ENCODE data around the gene TAF11L11.
"Not testable (repeated sequence)": the region's sequence is repeated elsewhere in the genome, so short reads cannot be mapped to it uniquely, and the experiment has no call there.

The TAF11L11 gene

GRCh38 chr5:17603880-17604279 lies at the start of gene TAF11L11:
TAF11L11 (plus strand) TSS chr5:17604183.
- DNase-seq (ENCODE audit: low spot score); in situ Hi-C loops (cut with MboI; ENCODE audit: low pct_unique_long_range_greater_than_20kb, low sequenced_read_pairs, unreplicated experiment): not testable (repeated sequence)

- DNase-seq (ENCODE audit: low spot score); in situ Hi-C loops (cut with MboI; ENCODE audit: low pct_unique_long_range_greater_than_20kb, low sequenced_read_pairs, unreplicated experiment): not testable (repeated sequence)
Measured at GRCh38 chr5:17585658-17586057, 18.3 kb upstream of the TAF11L11 start, which contains the start of gene TAF11L7. TAF11L7 (minus strand) TSS chr5:17585758.

DNA sequence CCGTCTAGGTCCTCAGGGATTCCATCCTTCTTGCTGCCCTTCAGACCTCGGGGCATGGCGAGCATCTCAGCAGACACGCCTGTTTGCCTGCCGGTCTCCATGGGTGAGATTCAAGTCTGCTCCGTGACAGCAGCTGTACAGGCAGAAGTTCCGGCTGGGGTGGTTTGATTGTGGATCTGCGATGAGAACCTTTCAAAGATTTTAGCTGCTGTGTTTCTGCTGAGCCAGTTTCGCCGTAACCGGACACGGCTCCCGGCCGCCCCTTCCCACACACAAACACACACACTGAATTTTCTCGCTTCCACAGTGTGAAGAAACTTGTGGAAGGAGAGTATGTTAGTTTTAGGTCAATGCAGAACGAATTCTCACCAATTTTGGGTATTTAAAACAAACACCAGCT lies 13.1 kb upstream of the TAF11L11 start, which contains the start of gene TAF11L8:
TSS of gene TAF11L8 (minus strand) at position 101 of the 400 bp plus-strand sequence.
- DNase-seq (ENCODE audit: low spot score); in situ Hi-C loops (cut with MboI; ENCODE audit: low pct_unique_long_range_greater_than_20kb, low sequenced_read_pairs, unreplicated experiment): not testable (repeated sequence)

- in situ Hi-C loops (cut with MboI; ENCODE audit: low pct_unique_long_range_greater_than_20kb, low sequenced_read_pairs, unreplicated experiment); DNase-seq (ENCODE audit: low spot score): not testable (repeated sequence)
Measured at GRCh38 chr5:17594255-17594654, 9.7 kb upstream of the TAF11L11 start, which contains the start of gene TAF11L9. TAF11L9 (minus strand) TSS chr5:17594394.

DNA sequence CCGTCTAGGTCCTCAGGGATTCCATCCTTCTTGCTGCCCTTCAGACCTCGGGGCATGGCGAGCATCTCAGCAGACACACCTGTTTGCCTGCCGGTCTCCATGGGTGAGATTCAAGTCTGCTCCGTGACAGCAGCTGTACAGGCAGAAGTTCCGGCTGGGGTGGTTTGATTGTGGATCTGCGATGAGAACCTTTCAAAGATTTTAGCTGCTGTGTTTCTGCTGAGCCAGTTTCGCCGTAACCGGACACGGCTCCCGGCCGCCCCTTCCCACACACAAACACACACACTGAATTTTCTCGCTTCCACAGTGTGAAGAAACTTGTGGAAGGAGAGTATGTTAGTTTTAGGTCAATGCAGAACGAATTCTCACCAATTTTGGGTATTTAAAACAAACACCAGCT lies 6.3 kb upstream of the TAF11L11 start, which contains the start of gene TAF11L10:
TSS of gene TAF11L10 (minus strand) at position 101 of the 400 bp plus-strand sequence.
- in situ Hi-C loops (cut with MboI; ENCODE audit: low pct_unique_long_range_greater_than_20kb, low sequenced_read_pairs, unreplicated experiment); DNase-seq (ENCODE audit: low spot score): not testable (repeated sequence)

DNA sequence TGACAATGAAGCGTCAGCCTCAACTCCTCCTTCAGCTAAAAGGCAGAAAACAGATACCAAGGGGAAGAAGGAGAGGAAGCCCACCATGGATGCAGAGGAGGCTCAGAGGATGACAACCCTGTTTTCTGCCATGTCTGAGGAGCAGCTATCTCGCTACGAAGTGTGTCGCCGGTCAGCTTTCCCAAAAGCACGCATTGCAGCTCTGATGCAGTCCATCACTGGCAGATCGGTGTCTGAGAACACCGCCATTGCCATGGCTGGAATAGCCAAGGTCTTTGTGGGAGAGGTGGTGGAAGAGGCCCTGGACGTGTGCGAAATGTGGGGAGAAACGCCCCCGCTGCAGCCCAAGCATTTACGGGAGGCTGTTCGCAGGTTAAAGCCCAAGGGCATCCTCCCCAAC lies 968 bp downstream of the TAF11L11 start:
- no peak for DNase-seq (ENCODE audit: low spot score)
- TF ChIP-seq, protein P1, sequence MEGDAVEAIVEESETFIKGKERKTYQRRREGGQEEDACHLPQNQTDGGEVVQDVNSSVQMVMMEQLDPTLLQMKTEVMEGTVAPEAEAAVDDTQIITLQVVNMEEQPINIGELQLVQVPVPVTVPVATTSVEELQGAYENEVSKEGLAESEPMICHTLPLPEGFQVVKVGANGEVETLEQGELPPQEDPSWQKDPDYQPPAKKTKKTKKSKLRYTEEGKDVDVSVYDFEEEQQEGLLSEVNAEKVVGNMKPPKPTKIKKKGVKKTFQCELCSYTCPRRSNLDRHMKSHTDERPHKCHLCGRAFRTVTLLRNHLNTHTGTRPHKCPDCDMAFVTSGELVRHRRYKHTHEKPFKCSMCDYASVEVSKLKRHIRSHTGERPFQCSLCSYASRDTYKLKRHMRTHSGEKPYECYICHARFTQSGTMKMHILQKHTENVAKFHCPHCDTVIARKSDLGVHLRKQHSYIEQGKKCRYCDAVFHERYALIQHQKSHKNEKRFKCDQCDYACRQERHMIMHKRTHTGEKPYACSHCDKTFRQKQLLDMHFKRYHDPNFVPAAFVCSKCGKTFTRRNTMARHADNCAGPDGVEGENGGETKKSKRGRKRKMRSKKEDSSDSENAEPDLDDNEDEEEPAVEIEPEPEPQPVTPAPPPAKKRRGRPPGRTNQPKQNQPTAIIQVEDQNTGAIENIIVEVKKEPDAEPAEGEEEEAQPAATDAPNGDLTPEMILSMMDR (IDR thresholded peaks at IDR 0.05; ENCODE audit: extremely low read depth, insufficient read depth, missing control alignments), result no peak
- in situ Hi-C loops (cut with MboI; ENCODE audit: low pct_unique_long_range_greater_than_20kb, low sequenced_read_pairs, unreplicated experiment), result no loop called here

DNA sequence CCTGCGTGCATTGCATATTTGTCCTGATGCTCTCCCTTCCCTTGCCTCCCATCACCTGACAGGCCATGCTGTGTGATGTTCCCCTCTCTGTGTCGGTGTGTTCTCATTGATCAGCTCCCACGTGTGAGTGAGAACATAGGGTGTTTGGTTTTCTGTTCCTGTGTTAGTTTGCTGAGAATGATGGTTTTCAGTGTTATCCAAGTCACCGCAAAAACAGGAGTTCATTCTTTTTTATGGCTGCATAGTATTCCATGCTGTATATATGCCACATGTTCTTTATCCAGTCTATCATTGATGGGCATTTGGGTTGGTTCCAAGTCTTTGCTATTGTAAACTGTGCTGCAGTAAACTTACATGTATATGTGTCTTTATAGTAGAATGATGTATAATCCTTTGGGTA lies 3.5 kb downstream of the TAF11L11 start:
- DNase-seq (ENCODE audit: low spot score); in situ Hi-C loops (cut with MboI; ENCODE audit: low pct_unique_long_range_greater_than_20kb, low sequenced_read_pairs, unreplicated experiment): not testable (repeated sequence)

DNA sequence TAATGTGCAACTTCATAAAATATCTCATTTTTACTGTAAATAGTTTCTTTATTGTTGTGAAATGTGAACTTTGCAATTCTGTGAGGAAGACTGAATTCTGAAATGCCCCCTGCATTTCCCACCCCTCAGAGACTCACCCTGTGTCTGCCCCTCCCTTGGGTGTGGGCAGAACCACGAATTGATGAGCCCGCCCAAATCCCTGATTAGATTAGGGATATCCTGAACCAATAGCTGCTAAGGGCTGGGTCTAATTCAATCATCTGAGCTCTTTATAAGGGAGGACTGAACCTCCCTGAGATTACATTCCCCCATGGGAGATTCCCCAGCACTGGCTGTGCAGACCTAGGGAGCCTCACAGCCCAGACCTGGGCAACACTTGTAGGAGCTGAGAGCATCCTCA lies 6.1 kb downstream of the TAF11L11 start, which contains the start of gene TAF11L12:
TSS of gene TAF11L12 (plus strand) at position 301 of the 400 bp plus-strand sequence.
- in situ Hi-C loops (cut with MboI; ENCODE audit: low pct_unique_long_range_greater_than_20kb, low sequenced_read_pairs, unreplicated experiment); DNase-seq (ENCODE audit: low spot score): not testable (repeated sequence)

DNA sequence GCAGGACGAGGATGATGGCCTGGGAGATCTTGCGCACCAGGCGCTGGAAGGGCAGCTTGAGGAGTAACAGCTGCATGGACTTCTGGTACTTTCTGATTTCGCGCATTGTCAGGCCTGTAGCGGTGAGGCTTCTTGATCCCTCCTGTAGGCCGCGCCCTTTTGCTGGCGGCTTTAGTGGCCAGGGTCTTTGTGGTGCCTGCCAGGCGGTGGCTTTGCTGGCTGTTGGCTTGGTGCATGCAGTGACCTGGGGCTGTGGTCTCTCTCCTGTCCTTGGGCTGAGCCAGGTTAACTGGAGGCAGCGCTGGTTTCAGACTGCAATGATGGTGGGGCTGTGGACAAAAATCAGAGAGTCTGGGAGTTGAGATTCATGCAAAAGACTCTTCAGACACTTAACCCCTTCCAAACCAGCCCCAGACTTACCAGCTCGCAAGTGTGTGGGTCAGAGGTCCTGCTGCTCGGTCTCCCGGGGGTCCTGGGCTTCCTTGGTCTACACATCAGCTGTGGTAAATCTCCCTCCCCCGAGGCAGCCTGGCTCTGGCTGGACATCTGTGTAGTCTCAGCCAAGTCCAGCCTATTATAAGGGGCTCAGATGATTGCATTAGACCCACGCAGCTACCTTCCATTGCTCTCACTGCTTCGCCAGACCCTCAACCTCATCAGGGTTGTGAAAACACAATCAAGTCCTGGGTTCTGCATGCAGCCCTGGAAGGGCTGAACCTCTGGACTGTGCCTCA lies 11.1 kb downstream of the TAF11L11 start:
- TF ChIP-seq, protein P1 (IDR thresholded peaks at IDR 0.05; ENCODE audit: extremely low read depth, insufficient read depth, missing control alignments), result no peak
- DNase-seq (ENCODE audit: low spot score), result no peak
- in situ Hi-C loops (cut with MboI; ENCODE audit: low pct_unique_long_range_greater_than_20kb, low sequenced_read_pairs, unreplicated experiment), result no loop called here

DNA sequence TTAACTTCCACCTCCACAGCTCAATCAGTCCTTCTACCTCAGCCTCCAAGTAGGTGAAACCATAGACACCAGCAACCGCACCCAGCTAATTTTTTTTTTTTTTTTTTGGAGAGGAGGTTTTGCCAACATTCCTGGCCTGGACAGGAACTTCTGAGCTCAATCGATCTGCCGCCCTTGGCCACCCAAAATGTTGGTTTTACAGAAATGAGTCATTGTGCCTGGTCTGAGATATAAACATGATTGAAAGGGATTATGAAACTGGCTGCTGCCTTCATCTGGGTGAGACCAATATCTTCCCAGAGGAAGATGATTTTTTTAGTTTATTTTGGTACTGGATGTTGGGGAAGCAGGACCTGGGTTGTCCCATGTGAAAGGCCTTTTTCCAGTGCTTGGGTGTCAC lies 15.4 kb downstream of the TAF11L11 start:
- no peak for DNase-seq (ENCODE audit: low spot score)
- TF ChIP-seq, protein P1 (IDR thresholded peaks at IDR 0.05; ENCODE audit: extremely low read depth, insufficient read depth, missing control alignments), result no peak
- in situ Hi-C loops (cut with MboI; ENCODE audit: low pct_unique_long_range_greater_than_20kb, low sequenced_read_pairs, unreplicated experiment), result no loop called here
